HEK293 (cell line): ENCODE results near the gene STARD13.

ENCODE experiments used
- CTCF ChIA-PET: fragments of 350-600 bp; formaldehyde crosslinking; extraction: SDS; loops from one replicate; lab custom pipeline; 2021; ENCODE audit warnings: antibody characterized with exemption; lab: Yijun Ruan, JAX
- POLR2A ChIA-PET: fragments of 300-600 bp; formaldehyde crosslinking; extraction: SDS; loops from one replicate; lab custom pipeline; 2020; ENCODE audit warnings: antibody characterized with exemption, inconsistent platforms; lab: Yijun Ruan, JAX
- H3K27ac ChIP-seq: fragments of 200-500 bp; sonication (Bioruptor generic); 2 replicates; pipeline ENCODE4 v1.5.1; 2014; ENCODE audit warnings: low read depth, low read length, control low read depth, inconsistent platforms; ENCODE audit errors: extremely low read depth
- H3K36me3 ChIP-seq, 2 experiments: fragments of 200-500 bp in 1 of 2; sonication (Bioruptor generic) in 1 of 2; 1 replicate in 1 of 2; 2 replicates in 1 of 2; pipeline ENCODE4 v1.5.1; 2014 to 2017; ENCODE audit warnings: inconsistent platforms in 2 of 2, low read length in 2 of 2; ENCODE audit not compliant: control insufficient read depth in 2 of 2, insufficient read depth in 1 of 2
- H3K4me1 ChIP-seq: fragments of 200-500 bp; sonication (Bioruptor generic); 2 replicates; pipeline ENCODE4 v1.5.1; 2014; ENCODE audit warnings: mild to moderate bottlenecking, low read length, inconsistent platforms; ENCODE audit not compliant: control insufficient read depth, insufficient read depth
- H3K4me3 ChIP-seq: 2 replicates; pipeline ENCODE4 v1.5.1; 2011; ENCODE audit warnings: low read depth, mild to moderate bottlenecking, control low read depth, low read length, moderate library complexity
- H3K9me3 ChIP-seq: fragments of 200-500 bp; sonication (Bioruptor generic); 2 replicates; pipeline ENCODE4 v1.5.1; 2014; ENCODE audit warnings: low read depth, low read length, inconsistent platforms; ENCODE audit not compliant: control insufficient read depth, insufficient read depth
- BCL11B ChIP-seq: fragments of 450-650 bp; formaldehyde crosslinking; IDR thresholded peaks from 2 replicates; pipeline ENCODE4 v1.5.1; 2016; ENCODE audit warnings: low read depth, missing biosample characterization, missing genetic modification characterization
- CTCF ChIP-seq: fragments of 450-650 bp; formaldehyde crosslinking; IDR thresholded peaks from 2 replicates; pipeline ENCODE4 v1.5.1; 2016; ENCODE audit warnings: missing biosample characterization, missing genetic modification characterization
- EGR2 ChIP-seq: fragments of 450-650 bp; formaldehyde crosslinking; IDR thresholded peaks from 2 replicates; pipeline ENCODE4 v1.5.1; 2016; ENCODE audit warnings: low read depth, missing biosample characterization, missing genetic modification characterization
- KLF16 ChIP-seq: fragments of 450-650 bp; formaldehyde crosslinking; IDR thresholded peaks from 2 replicates; pipeline ENCODE4 v1.5.1; 2017; ENCODE audit warnings: missing biosample characterization, missing genetic modification characterization
- WT1 ChIP-seq: fragments of 450-650 bp; formaldehyde crosslinking; IDR thresholded peaks from 2 replicates; pipeline ENCODE4 v1.5.1; 2016; ENCODE audit warnings: missing biosample characterization, missing genetic modification characterization
- ZBTB10 ChIP-seq: fragments of 450-650 bp; formaldehyde crosslinking; IDR thresholded peaks from 2 replicates; pipeline ENCODE4 v1.5.1; 2016; ENCODE audit warnings: missing biosample characterization, missing genetic modification characterization
- ZBTB48 ChIP-seq: fragments of 450-650 bp; formaldehyde crosslinking; IDR thresholded peaks from 2 replicates; pipeline ENCODE4 v1.5.1; 2016; ENCODE audit warnings: missing biosample characterization, missing genetic modification characterization
- ZNF133 ChIP-seq: fragments of 450-650 bp; formaldehyde crosslinking; IDR thresholded peaks from 2 replicates; pipeline ENCODE4 v1.5.1; 2016; ENCODE audit warnings: missing biosample characterization, missing genetic modification characterization
- ZNF138 ChIP-seq: fragments of 450-650 bp; formaldehyde crosslinking; IDR thresholded peaks from 2 replicates; pipeline ENCODE4 v1.5.1; 2016; ENCODE audit warnings: missing biosample characterization, missing genetic modification characterization, borderline replicate concordance
- ZNF175 ChIP-seq: fragments of 450-650 bp; formaldehyde crosslinking; IDR thresholded peaks from 2 replicates; pipeline ENCODE4 v1.5.1; 2016; ENCODE audit warnings: missing biosample characterization, missing genetic modification characterization
- ZNF184 ChIP-seq: fragments of 450-650 bp; IDR thresholded peaks from 2 replicates; pipeline ENCODE4 v1.5.1; 2018; ENCODE audit warnings: missing biosample characterization, mild to moderate bottlenecking, missing genetic modification characterization
- ZNF311 ChIP-seq: fragments of 450-650 bp; formaldehyde crosslinking; IDR thresholded peaks from 2 replicates; pipeline ENCODE4 v1.5.1; 2017; ENCODE audit warnings: missing biosample characterization, missing genetic modification characterization, borderline replicate concordance
- ZNF350 ChIP-seq: fragments of 450-650 bp; formaldehyde crosslinking; IDR thresholded peaks from 2 replicates; pipeline ENCODE4 v1.5.0; 2017; ENCODE audit warnings: missing biosample characterization, mild to moderate bottlenecking, missing genetic modification characterization
- ZNF530 ChIP-seq: fragments of 450-650 bp; formaldehyde crosslinking; IDR thresholded peaks from 2 replicates; pipeline ENCODE4 v1.5.1; 2016; ENCODE audit warnings: low read depth, missing biosample characterization, missing genetic modification characterization
- ZNF610 ChIP-seq: fragments of 450-650 bp; formaldehyde crosslinking; IDR thresholded peaks from 2 replicates; pipeline ENCODE4 v1.5.1; 2016; ENCODE audit warnings: missing biosample characterization, missing genetic modification characterization, borderline replicate concordance
- ZNF645 ChIP-seq: fragments of 450-650 bp; formaldehyde crosslinking; IDR thresholded peaks from 2 replicates; pipeline ENCODE4; 2016; ENCODE audit warnings: missing biosample characterization, missing genetic modification characterization
- ZNF654 ChIP-seq: fragments of 450-650 bp; formaldehyde crosslinking; IDR thresholded peaks from 2 replicates; pipeline ENCODE4 v1.5.1; 2016; ENCODE audit warnings: low read depth, missing biosample characterization, missing genetic modification characterization
- ZNF660 ChIP-seq: fragments of 450-650 bp; IDR thresholded peaks from 2 replicates; pipeline ENCODE4 v1.5.1; 2018; ENCODE audit warnings: missing biosample characterization, mild to moderate bottlenecking, missing genetic modification characterization
- ZNF664 ChIP-seq: fragments of 450-650 bp; formaldehyde crosslinking; IDR thresholded peaks from 2 replicates; pipeline ENCODE4 v1.5.1; 2016; ENCODE audit warnings: missing biosample characterization, missing genetic modification characterization
- ZNF701 ChIP-seq: fragments of 450-650 bp; formaldehyde crosslinking; IDR thresholded peaks from 2 replicates; pipeline ENCODE4 v1.5.1; 2016; ENCODE audit warnings: missing biosample characterization, missing genetic modification characterization
- ZNF776 ChIP-seq: fragments of 450-650 bp; formaldehyde crosslinking; IDR thresholded peaks from 2 replicates; pipeline ENCODE4 v1.5.0; 2017; ENCODE audit warnings: missing biosample characterization, missing genetic modification characterization, borderline replicate concordance

Gene STARD13

GRCh38 chr13:33263484-33263883 is 22.1 kb downstream of the STARD13 start:
- CTCF ChIA-PET: no interaction called here
- Histone ChIP-seq H3K4me3 (no peak overlapping the region), H3K27ac (no peak overlapping the region), H3K9me3 (no peaks in the 10 kb centered on the region), H3K4me1 (no peaks in the 10 kb centered on the region; the same call in 1 of the 2 replicates), H3K36me3 (no peaks in the 10 kb centered on the region)
- TF ChIP-seq ZNF776 (tag by site-specific recombination) (no peak), ZBTB10 (tag by site-specific recombination) (no peak), ZNF701 (no peak), ZBTB48 (tag by site-specific recombination) (no peak), ZNF350 (tag by site-specific recombination) (no peak), ZNF311 (no peak), ZNF645 (tag by site-specific recombination) (no peak), KLF16 (tag by site-specific recombination) (no peak), ZNF133 (tag by site-specific recombination) (no peak), EGR2 (tag by site-specific recombination) (no peak), ZNF184 (no peak), ZNF660 (no peak), ZNF138 (no peak), ZNF530 (tag by site-specific recombination) (no peak)
- POLR2A ChIA-PET: no interaction called here

GRCh38 chr13:33262997-33263396 is 22.6 kb downstream of the STARD13 start:
- ChIA-PET POLR2A (no interaction called here), CTCF (interaction anchor here (0.7 kb wide), 1 partner anchor 131 kb away, joined by 3 read pairs; no protein-coding TSS in a partner anchor)
- Histone ChIP-seq H3K27ac (no peak overlapping the region), H3K9me3 (no peaks in the 10 kb centered on the region), H3K36me3 (no peaks in the 10 kb centered on the region), H3K4me3 (no peak overlapping the region), H3K4me1 (no peaks in the 10 kb centered on the region; the same call in 1 of the 2 replicates)
- TF ChIP-seq ZNF175 (tag by site-specific recombination): no peak
- no peak for TF ChIP-seq ZNF610 (tag by site-specific recombination)
- TF ChIP-seq CTCF: 0 out of 2 replicates have a peak, but pooled peaks have one; percentile 12
- TF ChIP-seq BCL11B (tag by site-specific recombination): no peak
- 0 out of 2 replicates have a peak, but pooled peaks have one; percentile 8 for TF ChIP-seq ZNF654 (tag by site-specific recombination)
- no peak for TF ChIP-seq ZNF664 (tag by site-specific recombination)
- no peak for TF ChIP-seq WT1 (tag by site-specific recombination)
